Osteoblast (primary cell): Measurements from ENCODE around the gene NFIB. TPM values are rescaled to one million over a fixed set of nuclear protein-coding genes. Genes with fewer than 3 reads are reported as not detected.

ENCODE experiments used
- DNase-seq: peaks from one replicate; pipeline ENCODE4 v3.0.0; 2011; ENCODE audit warnings: low spot score, mixed read lengths; ENCODE audit not compliant: insufficient read length; ENCODE audit errors: missing footprints
- H2AFZ ChIP-seq: 2 replicates; pipeline ENCODE4 v1.6.0; 2011; ENCODE audit warnings: mild to moderate bottlenecking, low read length
- H3K27ac ChIP-seq: 2 replicates; pipeline ENCODE4 v1.5.1; 2011; ENCODE audit warnings: mild to moderate bottlenecking, low read depth, low read length, moderate library complexity
- H3K27me3 ChIP-seq: 2 replicates; pipeline ENCODE4 v1.6.0; 2012; ENCODE audit warnings: mild to moderate bottlenecking, control low read depth, inconsistent platforms, low read length, moderate library complexity; ENCODE audit not compliant: insufficient read depth
- H3K36me3 ChIP-seq: 2 replicates; pipeline ENCODE4 v1.5.1; 2011; ENCODE audit warnings: mild to moderate bottlenecking, low read length, control low read depth, moderate library complexity; ENCODE audit not compliant: insufficient read depth
- H3K4me1 ChIP-seq: 2 replicates; pipeline ENCODE4 v1.5.1; 2011; ENCODE audit warnings: mild to moderate bottlenecking, low read length, control low read depth, moderate library complexity; ENCODE audit not compliant: insufficient read depth
- H3K4me2 ChIP-seq: 2 replicates; pipeline ENCODE4 v1.6.0; 2011; ENCODE audit warnings: mild to moderate bottlenecking, low read length; ENCODE audit not compliant: insufficient read depth
- H3K4me3 ChIP-seq: fragments of 200-600 bp; sonication (generic); 3 replicates; pipeline ENCODE4 v1.5.1; 2012; ENCODE audit warnings: mild to moderate bottlenecking, low read length, inconsistent platforms; ENCODE audit not compliant: insufficient read depth
- H3K79me2 ChIP-seq: 2 replicates; pipeline ENCODE4 v1.6.0; 2012; ENCODE audit warnings: mild to moderate bottlenecking, low read length, control low read depth, inconsistent platforms; ENCODE audit not compliant: insufficient read depth
- H3K9me3 ChIP-seq: 2 replicates; pipeline ENCODE4 v1.5.1; 2011; ENCODE audit warnings: low read depth, low read length, control low read depth
- H4K20me1 ChIP-seq: 2 replicates; pipeline ENCODE4 v1.6.0; 2012; ENCODE audit warnings: mild to moderate bottlenecking, low read length, control low read depth; ENCODE audit not compliant: insufficient read depth
- CTCF ChIP-seq: IDR thresholded peaks from 2 replicates; pipeline ENCODE4 v1.5.1; 2011; ENCODE audit warnings: mild to moderate bottlenecking, low read depth, low read length, moderate library complexity; ENCODE audit errors: extremely low read depth
- total RNA-seq: library from RNA; depleted of rRNA; stranded (reverse); fragments of >200 nt; gene quantifications from 2 replicates; pipeline ENCODE4 v1.2.3, GENCODE V29; 2012

NFIB gene
- total RNA-seq, 1 donor, result 21.0 TPM

- Histone ChIP-seq H3K4me3 (no peak overlapping the region), H3K4me2 (no peak overlapping the region), H4K20me1 (no peaks in the 10 kb centered on the region), H3K9me3 (no peaks in the 10 kb centered on the region), H2AFZ (no peak overlapping the region), H3K4me1 (peaks cover under 1% of the 10 kb centered on the region), H3K36me3 (no peaks in the 10 kb centered on the region), H3K27ac (no peak overlapping the region), H3K79me2 (peaks cover 20% of the 10 kb centered on the region), H3K27me3 (no peaks in the 10 kb centered on the region)
- no peak for TF ChIP-seq CTCF
- DNase-seq, result no peak
Measured at GRCh38 chr9:14188011-14188410, 125.9 kb downstream of the NFIB start.

DNA sequence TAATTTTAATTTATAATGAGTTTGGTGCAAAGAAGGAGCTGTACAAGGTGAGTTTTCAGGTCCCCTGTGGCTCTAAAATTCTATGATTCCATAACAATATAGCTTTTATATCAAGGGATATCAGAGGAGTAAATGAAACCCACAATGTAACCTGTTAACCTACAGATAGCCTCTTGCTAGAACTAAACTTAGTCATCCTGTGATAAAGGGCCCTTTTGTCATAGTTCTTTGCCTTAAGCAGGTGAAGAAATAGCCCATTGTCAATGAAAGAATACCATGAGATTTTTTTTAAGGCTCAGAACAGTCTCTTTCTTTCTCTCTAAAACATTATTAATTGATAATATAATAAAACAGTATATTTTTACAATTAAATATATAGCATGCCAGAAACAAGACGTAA is 127.8 kb downstream of the NFIB start:
- H3K27ac ChIP-seq, result no peak overlapping the region
- H4K20me1 ChIP-seq, result no peaks in the 10 kb centered on the region

DNA sequence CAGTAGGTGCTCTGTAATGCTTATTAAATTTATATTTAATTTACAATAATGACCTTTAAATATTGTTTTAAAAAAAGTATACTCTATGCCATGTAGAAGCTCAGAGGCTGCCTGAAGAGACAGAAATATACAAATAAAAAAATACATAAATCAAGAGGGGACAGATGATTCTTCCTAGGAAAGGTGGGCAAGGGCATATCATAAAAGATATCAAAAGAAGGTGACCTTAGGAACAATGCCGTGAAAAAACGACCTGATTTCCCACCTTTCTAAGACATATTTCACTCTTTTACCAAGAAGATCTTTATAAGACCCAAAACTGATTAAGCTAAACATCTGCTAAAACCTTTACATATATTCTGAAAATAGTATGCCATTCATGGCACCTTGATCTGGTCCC is 128.9 kb downstream of the NFIB start:
- Histone ChIP-seq H3K9me3 (no peaks in the 10 kb centered on the region), H3K4me2 (no peak overlapping the region), H2AFZ (no peak overlapping the region), H3K27me3 (no peaks in the 10 kb centered on the region), H3K79me2 (peaks cover 16% of the 10 kb centered on the region), H3K27ac (no peak overlapping the region), H3K4me1 (peaks cover 25% of the 10 kb centered on the region), H3K4me3 (no peak overlapping the region), H4K20me1 (no peaks in the 10 kb centered on the region), H3K36me3 (no peaks in the 10 kb centered on the region)
- DNase-seq, result no peak
- no peak for TF ChIP-seq CTCF

More for the DNA sequence above, 127.8 kb downstream of the NFIB start:
- no peak overlapping the region for H3K4me2 ChIP-seq
- no peaks in the 10 kb centered on the region for H3K27me3 ChIP-seq
- H2AFZ ChIP-seq, result no peak overlapping the region
- no peaks in the 10 kb centered on the region for H3K36me3 ChIP-seq
- peaks cover 19% of the 10 kb centered on the region for H3K4me1 ChIP-seq
- H3K4me3 ChIP-seq, result no peak overlapping the region
- peaks cover 14% of the 10 kb centered on the region for H3K79me2 ChIP-seq
- no peaks in the 10 kb centered on the region for H3K9me3 ChIP-seq
- DNase-seq, result no peak
- no peak for TF ChIP-seq CTCF

GRCh38 chr9:14183001-14183400 is 130.9 kb downstream of the NFIB start:
- Histone ChIP-seq H3K79me2 (peaks cover 16% of the 10 kb centered on the region), H3K9me3 (no peaks in the 10 kb centered on the region), H3K4me1 (peaks cover 25% of the 10 kb centered on the region), H3K27ac (no peak overlapping the region), H3K36me3 (no peaks in the 10 kb centered on the region), H3K4me3 (no peak overlapping the region), H2AFZ (no peak overlapping the region), H4K20me1 (no peaks in the 10 kb centered on the region), H3K27me3 (no peaks in the 10 kb centered on the region), H3K4me2 (no peak overlapping the region)
- no peak for TF ChIP-seq CTCF
- DNase-seq, result no peak
